Measurements from ENCODE around the gene PSD4. TPM values are rescaled to one million over a fixed set of nuclear protein-coding genes. Genes with fewer than 3 reads are reported as not detected.

Gene PSD4
- total RNA-seq, 3 donors from 2014 or later, result 40.8 to 91.3 (median 64.4) TPM

DNA sequence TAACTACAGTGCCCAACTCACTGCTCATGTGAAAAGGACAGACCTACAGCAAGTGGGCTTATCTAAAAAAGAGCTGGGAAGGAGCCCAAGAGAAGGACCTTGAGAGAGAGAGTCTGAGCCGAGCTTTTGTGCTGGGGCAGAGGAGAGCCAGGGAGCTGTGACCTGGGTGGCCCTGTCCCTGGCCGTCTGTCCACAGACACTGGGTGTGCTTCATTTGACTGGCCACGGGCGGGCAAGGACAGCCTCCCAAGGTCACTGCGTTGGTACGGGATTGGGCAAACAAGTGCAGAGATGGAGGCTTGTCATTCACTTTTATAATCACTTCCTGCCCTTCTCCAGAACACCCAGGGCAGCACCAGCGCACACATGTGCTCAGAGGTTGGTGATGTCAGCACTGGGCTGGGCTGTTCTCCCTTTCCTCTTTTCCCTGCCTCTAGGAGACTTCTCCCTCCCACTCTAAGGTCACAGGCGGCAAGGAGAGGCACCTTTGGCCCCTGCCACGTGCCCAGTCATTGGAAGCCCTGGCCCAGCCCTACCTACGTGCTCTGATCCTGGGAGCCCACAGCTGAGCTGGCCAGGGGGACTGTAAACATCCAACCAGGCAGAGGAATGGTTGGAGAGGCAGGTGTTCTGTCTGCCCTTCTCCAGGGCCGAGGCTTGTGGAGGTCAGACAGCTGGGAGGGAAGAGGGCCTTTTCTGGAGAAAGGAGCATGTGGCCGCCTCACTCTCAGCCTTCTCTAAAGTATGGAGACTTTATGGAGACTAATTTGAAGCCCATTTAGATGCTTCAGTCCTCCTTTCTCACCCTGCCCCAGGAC, 6.4 kb upstream of the PSD4 start:
- TF ChIP-seq, protein P1, sequence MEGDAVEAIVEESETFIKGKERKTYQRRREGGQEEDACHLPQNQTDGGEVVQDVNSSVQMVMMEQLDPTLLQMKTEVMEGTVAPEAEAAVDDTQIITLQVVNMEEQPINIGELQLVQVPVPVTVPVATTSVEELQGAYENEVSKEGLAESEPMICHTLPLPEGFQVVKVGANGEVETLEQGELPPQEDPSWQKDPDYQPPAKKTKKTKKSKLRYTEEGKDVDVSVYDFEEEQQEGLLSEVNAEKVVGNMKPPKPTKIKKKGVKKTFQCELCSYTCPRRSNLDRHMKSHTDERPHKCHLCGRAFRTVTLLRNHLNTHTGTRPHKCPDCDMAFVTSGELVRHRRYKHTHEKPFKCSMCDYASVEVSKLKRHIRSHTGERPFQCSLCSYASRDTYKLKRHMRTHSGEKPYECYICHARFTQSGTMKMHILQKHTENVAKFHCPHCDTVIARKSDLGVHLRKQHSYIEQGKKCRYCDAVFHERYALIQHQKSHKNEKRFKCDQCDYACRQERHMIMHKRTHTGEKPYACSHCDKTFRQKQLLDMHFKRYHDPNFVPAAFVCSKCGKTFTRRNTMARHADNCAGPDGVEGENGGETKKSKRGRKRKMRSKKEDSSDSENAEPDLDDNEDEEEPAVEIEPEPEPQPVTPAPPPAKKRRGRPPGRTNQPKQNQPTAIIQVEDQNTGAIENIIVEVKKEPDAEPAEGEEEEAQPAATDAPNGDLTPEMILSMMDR (IDR thresholded peaks at IDR 0.05), result no peak
- intact Hi-C loops (cut with DNase I, micrococcal nuclease), result no loop called here
- Histone ChIP-seq H3K4me1 (ENCODE audit: low read depth) (peaks cover 30% of the 10 kb centered on the region), H3K9me3 (no peaks in the 10 kb centered on the region), H3K4me3 (no peak overlapping the region), H3K36me3 (ENCODE audit: low read depth) (no peaks in the 10 kb centered on the region)
- DNase-seq (peak; percentile 84 to 88 (median 85)), ATAC-seq (peak; percentile 91)

DNA sequence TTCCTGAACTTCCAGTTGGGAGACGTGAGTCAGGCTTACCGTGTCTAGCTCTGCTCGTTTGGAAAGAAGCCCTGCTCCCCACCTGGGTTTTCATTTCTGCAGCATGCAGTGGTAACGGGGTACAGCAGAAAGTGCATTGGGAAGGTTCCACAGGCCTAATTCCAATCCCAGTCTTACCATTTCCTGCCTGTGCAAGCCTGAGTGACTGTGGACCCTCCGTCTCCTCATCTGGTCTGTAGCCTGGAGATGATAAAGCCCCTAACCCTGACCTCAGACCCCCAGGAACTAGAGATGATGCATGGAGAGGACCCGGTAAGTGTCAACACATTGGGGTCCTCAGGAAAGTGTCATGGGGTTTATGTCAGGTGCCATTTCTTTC, 5.8 kb upstream of the PSD4 start:
- intact Hi-C loops (cut with DNase I, micrococcal nuclease), result no loop called here
- DNase-seq, result peak in 1 of 3 donors; percentile 6
- H3K9me3 ChIP-seq, result no peaks in the 10 kb centered on the region

DNA sequence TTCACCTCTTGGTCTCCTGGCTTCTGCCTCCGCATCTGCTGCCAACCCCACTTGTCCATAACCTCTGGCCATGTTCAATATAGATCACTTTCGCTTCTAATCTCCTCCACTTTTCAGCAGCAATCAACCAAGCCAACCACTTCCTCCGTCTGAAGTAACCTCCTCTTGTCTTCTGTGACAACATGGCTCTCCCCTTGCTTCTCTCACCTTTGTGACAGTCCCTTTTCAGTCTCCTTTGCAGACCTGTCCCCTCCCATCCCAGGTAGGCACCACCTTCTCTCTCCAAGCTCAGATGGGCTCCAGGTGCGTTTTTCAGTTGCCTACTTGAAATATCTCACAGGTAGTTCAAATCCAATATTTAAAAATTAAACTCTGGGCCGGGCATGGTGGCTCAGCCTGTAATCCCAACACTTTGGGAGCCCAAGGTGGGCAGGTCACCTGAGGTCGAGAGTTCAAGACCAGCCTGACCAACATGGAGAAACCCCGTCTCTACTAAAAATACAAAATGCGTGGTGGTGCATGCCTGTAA, 4.7 kb upstream of the PSD4 start:
- DNase-seq (peak in 1 of 3 donors; percentile 14), ATAC-seq (no peak)
- intact Hi-C loops (cut with DNase I, micrococcal nuclease), result no loop called here
- H3K9me3 ChIP-seq, result no peaks in the 10 kb centered on the region
- no peak overlapping the region for H3K4me3 ChIP-seq
- H3K4me1 ChIP-seq (ENCODE audit: low read depth), result peaks cover 32% of the 10 kb centered on the region
- no peaks in the 10 kb centered on the region for H3K36me3 ChIP-seq (ENCODE audit: low read depth)
- TF ChIP-seq, protein P1 (IDR thresholded peaks at IDR 0.05), result no peak

More for the DNA sequence above, 5.8 kb upstream of the PSD4 start:
- ATAC-seq, result no peak
- Histone ChIP-seq H3K4me3 (no peak overlapping the region), H3K36me3 (ENCODE audit: low read depth) (no peaks in the 10 kb centered on the region), H3K4me1 (ENCODE audit: low read depth) (peaks cover 34% of the 10 kb centered on the region)
- TF ChIP-seq, protein P1 (IDR thresholded peaks at IDR 0.05), result no peak

DNA sequence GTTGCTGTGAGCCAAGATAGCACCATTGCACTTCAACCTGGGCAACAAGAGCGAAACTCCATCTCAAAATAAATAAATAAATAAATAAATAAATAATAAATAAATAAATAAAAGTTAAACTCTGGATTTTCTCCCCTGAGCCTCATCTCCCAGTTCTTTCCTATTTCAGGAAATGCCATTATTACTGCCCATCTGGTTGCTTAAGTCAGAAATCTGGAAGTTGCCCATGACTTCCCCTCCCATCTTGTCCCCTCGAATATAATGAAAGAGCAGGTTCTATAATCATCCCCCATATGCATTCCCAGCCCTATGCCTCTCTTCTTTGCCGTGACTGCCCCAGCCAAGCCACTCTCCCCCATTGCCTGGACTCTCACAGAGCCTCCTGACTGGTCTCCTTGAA, 4.2 kb upstream of the PSD4 start:
- Histone ChIP-seq H3K9me3 (no peaks in the 10 kb centered on the region), H3K4me3 (no peak overlapping the region), H3K36me3 (ENCODE audit: low read depth) (no peaks in the 10 kb centered on the region), H3K4me1 (ENCODE audit: low read depth) (peaks cover 29% of the 10 kb centered on the region)
- ATAC-seq (no peak), DNase-seq (no peak)
- intact Hi-C loops (cut with DNase I, micrococcal nuclease), result no loop called here
- TF ChIP-seq, protein P1 (IDR thresholded peaks at IDR 0.05), result no peak

DNA sequence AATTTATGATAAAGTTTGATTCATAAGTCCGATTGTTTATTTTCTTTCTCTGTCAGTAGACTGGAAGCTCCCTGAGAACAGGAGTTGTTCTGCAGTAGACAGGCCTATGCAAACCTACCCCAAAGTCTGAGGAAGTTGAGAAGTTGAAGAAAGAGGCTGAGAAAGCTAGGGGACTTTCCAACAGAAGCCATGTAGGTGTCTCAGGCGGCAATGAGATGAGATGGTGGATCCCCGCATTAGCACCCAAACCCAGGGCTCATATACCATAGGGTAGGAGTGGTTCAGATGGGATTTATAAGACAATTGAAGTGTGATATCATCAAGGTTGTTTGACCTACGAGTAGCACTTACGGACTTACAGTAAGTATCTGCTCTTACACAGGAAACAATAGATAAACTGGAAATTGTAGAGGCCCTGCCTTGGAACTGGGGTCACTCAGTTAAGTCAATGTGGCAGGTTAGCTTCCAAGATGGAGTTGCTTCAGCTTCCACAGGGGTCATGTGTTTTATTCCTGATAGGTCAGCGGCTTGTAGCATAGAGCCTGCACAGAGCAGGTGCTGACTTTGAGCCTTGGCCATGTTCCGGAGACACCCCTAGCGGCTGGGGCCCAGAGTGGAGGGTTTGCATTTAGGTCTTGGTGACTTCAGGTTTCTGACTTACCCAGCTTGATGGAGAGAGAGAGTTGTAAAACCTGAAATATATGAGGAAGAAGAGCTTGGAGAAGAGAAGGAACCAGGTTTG, 2.3 kb upstream of the PSD4 start:
- DNase-seq (no peak), ATAC-seq (no peak)
- Histone ChIP-seq H3K4me3 (no peak overlapping the region), H3K4me1 (ENCODE audit: low read depth) (peaks cover 16% of the 10 kb centered on the region), H3K36me3 (ENCODE audit: low read depth) (no peaks in the 10 kb centered on the region), H3K9me3 (no peaks in the 10 kb centered on the region)
- TF ChIP-seq, protein P1 (IDR thresholded peaks at IDR 0.05), result no peak
- intact Hi-C loops (cut with DNase I, micrococcal nuclease), result no loop called here
